ENCODE data around the gene SPRY1. TPM values are rescaled to one million over a fixed set of nuclear protein-coding genes. Genes with fewer than 3 reads are reported as not detected.

SPRY1 gene
- total and polyA plus RNA-seq, 2 of the 8 experiments (the other 6 are each of a cell fraction or from before 2014, with no cell fraction given) = 11.7 to 56.2 TPM

DNA sequence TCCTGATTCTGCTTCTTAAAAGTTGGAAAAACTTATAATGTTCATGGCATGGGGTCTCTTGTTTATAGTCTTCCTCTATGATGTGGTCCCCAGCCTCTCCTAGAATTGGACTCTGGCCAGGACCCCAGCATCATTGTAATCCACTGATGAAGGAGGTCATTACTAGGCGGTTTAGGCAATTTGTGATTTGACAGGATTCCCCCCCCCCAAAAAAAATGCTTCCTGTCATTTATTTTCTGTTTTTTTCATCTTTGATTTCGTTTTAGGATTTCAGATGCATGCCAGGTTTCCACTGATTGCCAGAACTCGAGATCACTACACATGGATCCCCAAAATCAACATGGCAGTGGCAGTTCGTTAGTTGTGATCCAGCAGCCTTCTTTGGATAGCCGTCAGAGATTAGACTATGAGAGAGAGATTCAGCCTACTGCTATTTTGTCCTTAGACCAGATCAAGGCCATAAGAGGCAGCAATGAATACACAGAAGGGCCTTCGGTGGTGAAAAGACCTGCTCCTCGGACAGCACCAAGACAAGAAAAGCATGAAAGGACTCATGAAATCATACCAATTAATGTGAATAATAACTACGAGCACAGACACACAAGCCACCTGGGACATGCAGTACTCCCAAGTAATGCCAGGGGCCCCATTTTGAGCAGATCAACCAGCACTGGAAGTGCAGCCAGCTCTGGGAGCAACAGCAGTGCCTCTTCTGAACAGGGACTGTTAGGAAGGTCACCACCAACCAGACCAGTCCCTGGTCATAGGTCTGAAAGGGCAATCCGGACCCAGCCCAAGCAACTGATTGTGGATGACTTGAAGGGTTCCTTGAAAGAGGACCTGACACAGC is 4.9 kb downstream of the SPRY1 start (continued):
- no peak for TF ChIP-seq RNF2 (IDR thresholded peaks at IDR 0.05; ENCODE audit: borderline replicate concordance, low read depth, low read length, missing control alignments, poor library complexity, severe bottlenecking)
- TF ChIP-seq, protein P1, sequence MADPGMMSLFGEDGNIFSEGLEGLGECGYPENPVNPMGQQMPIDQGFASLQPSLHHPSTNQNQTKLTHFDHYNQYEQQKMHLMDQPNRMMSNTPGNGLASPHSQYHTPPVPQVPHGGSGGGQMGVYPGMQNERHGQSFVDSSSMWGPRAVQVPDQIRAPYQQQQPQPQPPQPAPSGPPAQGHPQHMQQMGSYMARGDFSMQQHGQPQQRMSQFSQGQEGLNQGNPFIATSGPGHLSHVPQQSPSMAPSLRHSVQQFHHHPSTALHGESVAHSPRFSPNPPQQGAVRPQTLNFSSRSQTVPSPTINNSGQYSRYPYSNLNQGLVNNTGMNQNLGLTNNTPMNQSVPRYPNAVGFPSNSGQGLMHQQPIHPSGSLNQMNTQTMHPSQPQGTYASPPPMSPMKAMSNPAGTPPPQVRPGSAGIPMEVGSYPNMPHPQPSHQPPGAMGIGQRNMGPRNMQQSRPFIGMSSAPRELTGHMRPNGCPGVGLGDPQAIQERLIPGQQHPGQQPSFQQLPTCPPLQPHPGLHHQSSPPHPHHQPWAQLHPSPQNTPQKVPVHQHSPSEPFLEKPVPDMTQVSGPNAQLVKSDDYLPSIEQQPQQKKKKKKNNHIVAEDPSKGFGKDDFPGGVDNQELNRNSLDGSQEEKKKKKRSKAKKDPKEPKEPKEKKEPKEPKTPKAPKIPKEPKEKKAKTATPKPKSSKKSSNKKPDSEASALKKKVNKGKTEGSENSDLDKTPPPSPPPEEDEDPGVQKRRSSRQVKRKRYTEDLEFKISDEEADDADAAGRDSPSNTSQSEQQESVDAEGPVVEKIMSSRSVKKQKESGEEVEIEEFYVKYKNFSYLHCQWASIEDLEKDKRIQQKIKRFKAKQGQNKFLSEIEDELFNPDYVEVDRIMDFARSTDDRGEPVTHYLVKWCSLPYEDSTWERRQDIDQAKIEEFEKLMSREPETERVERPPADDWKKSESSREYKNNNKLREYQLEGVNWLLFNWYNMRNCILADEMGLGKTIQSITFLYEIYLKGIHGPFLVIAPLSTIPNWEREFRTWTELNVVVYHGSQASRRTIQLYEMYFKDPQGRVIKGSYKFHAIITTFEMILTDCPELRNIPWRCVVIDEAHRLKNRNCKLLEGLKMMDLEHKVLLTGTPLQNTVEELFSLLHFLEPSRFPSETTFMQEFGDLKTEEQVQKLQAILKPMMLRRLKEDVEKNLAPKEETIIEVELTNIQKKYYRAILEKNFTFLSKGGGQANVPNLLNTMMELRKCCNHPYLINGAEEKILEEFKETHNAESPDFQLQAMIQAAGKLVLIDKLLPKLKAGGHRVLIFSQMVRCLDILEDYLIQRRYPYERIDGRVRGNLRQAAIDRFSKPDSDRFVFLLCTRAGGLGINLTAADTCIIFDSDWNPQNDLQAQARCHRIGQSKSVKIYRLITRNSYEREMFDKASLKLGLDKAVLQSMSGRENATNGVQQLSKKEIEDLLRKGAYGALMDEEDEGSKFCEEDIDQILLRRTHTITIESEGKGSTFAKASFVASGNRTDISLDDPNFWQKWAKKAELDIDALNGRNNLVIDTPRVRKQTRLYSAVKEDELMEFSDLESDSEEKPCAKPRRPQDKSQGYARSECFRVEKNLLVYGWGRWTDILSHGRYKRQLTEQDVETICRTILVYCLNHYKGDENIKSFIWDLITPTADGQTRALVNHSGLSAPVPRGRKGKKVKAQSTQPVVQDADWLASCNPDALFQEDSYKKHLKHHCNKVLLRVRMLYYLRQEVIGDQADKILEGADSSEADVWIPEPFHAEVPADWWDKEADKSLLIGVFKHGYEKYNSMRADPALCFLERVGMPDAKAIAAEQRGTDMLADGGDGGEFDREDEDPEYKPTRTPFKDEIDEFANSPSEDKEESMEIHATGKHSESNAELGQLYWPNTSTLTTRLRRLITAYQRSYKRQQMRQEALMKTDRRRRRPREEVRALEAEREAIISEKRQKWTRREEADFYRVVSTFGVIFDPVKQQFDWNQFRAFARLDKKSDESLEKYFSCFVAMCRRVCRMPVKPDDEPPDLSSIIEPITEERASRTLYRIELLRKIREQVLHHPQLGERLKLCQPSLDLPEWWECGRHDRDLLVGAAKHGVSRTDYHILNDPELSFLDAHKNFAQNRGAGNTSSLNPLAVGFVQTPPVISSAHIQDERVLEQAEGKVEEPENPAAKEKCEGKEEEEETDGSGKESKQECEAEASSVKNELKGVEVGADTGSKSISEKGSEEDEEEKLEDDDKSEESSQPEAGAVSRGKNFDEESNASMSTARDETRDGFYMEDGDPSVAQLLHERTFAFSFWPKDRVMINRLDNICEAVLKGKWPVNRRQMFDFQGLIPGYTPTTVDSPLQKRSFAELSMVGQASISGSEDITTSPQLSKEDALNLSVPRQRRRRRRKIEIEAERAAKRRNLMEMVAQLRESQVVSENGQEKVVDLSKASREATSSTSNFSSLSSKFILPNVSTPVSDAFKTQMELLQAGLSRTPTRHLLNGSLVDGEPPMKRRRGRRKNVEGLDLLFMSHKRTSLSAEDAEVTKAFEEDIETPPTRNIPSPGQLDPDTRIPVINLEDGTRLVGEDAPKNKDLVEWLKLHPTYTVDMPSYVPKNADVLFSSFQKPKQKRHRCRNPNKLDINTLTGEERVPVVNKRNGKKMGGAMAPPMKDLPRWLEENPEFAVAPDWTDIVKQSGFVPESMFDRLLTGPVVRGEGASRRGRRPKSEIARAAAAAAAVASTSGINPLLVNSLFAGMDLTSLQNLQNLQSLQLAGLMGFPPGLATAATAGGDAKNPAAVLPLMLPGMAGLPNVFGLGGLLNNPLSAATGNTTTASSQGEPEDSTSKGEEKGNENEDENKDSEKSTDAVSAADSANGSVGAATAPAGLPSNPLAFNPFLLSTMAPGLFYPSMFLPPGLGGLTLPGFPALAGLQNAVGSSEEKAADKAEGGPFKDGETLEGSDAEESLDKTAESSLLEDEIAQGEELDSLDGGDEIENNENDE (IDR thresholded peaks at IDR 0.05; ENCODE audit: insufficient replicate concordance, low read length) = no peak
- no peak for TF ChIP-seq JUND (IDR thresholded peaks at IDR 0.05; ENCODE audit: low read length)
- TF ChIP-seq TCF12 (IDR thresholded peaks at IDR 0.05; ENCODE audit: low read depth, low read length) = no peak
- TF ChIP-seq CHD1 (IDR thresholded peaks at IDR 0.05; ENCODE audit: low read depth, low read length) = no peak
